ENCODE results near the gene ZNF32. TPM values are rescaled to one million over a fixed set of nuclear protein-coding genes. Genes with fewer than 3 reads are reported as not detected.
"Not testable (repeated sequence)": the region's sequence is repeated elsewhere in the genome, so short reads cannot be mapped to it uniquely, and the experiment has no call there.

The ZNF32 gene
- total and polyA plus RNA-seq, 2 experiments from 2014 or later, result 42.6 to 57.9 TPM

- DNase-seq (ENCODE audit: low spot score), result no peak
- H3K4me2 ChIP-seq, result no peak overlapping the region
- TF ChIP-seq EZH2phosphoT487 (IDR thresholded peaks at IDR 0.05; ENCODE audit: low read depth, severe bottlenecking, unreplicated experiment) (no peak), CTCF (IDR thresholded peaks at IDR 0.05; ENCODE audit: poor library complexity) (no peak), EZH2 (IDR thresholded peaks at IDR 0.05; ENCODE audit: borderline replicate concordance) (no peak)
- no peak overlapping the region for H2AFZ ChIP-seq
- peaks cover 12% of the 10 kb centered on the region for H3K79me2 ChIP-seq
- no peak overlapping the region for H3K4me3 ChIP-seq
- H3K9me3 ChIP-seq (ENCODE audit: low read depth), result peaks cover 51% of the 10 kb centered on the region
- H3K4me1 ChIP-seq (ENCODE audit: insufficient read depth), result peaks cover 8% of the 10 kb centered on the region
- WGBS (ENCODE audit: low lambda C conversion rate, missing lambda C conversion rate), result 100% methylated on average over 4 of the region's 4 CpGs
- H3K27ac ChIP-seq, result no peak overlapping the region
- H4K20me1 ChIP-seq (ENCODE audit: insufficient read depth, poor library complexity, severe bottlenecking), result no peaks in the 10 kb centered on the region
- H3K27me3 ChIP-seq, result no peaks in the 10 kb centered on the region
- no peaks in the 10 kb centered on the region for H3K9me2 ChIP-seq (replicated peaks; ENCODE audit: insufficient read depth)
- H3K36me3 ChIP-seq (replicated peaks; ENCODE audit: insufficient read depth, low read depth), result peaks cover 21% of the 10 kb centered on the region
Observed at GRCh38 chr10:43645866-43646265, 2.8 kb downstream of the ZNF32 start.

- H3K4me1 ChIP-seq (ENCODE audit: insufficient read depth), result peaks cover 3% of the 10 kb centered on the region
- H3K36me3 ChIP-seq (replicated peaks; ENCODE audit: insufficient read depth, low read depth), result peaks cover 21% of the 10 kb centered on the region
- no peak for DNase-seq (ENCODE audit: low spot score)
- no peak overlapping the region for H3K27ac ChIP-seq
- no peak overlapping the region for H2AFZ ChIP-seq
- TF ChIP-seq EZH2 (IDR thresholded peaks at IDR 0.05; ENCODE audit: borderline replicate concordance) (no peak), EZH2phosphoT487 (IDR thresholded peaks at IDR 0.05; ENCODE audit: low read depth, severe bottlenecking, unreplicated experiment) (no peak), CTCF (IDR thresholded peaks at IDR 0.05; ENCODE audit: poor library complexity) (no peak)
- H3K27me3 ChIP-seq, result no peaks in the 10 kb centered on the region
- no peak overlapping the region for H3K4me3 ChIP-seq
- WGBS (ENCODE audit: low lambda C conversion rate, missing lambda C conversion rate), result 95% methylated on average over 8 of the region's 8 CpGs
- no peak overlapping the region for H3K4me2 ChIP-seq
- no peaks in the 10 kb centered on the region for H3K9me2 ChIP-seq (replicated peaks; ENCODE audit: insufficient read depth)
- no peaks in the 10 kb centered on the region for H4K20me1 ChIP-seq (ENCODE audit: insufficient read depth, poor library complexity, severe bottlenecking)
- peaks cover 51% of the 10 kb centered on the region for H3K9me3 ChIP-seq (ENCODE audit: low read depth)
- H3K79me2 ChIP-seq, result peaks cover 12% of the 10 kb centered on the region
Observed at GRCh38 chr10:43644252-43644651, 4.4 kb downstream of the ZNF32 start.

GRCh38 chr10:43640603-43641002 lies 8.1 kb downstream of the ZNF32 start:
- TF ChIP-seq EZH2 (IDR thresholded peaks at IDR 0.05; ENCODE audit: borderline replicate concordance) (no peak), CTCF (IDR thresholded peaks at IDR 0.05; ENCODE audit: poor library complexity) (no peak), EZH2phosphoT487 (IDR thresholded peaks at IDR 0.05; ENCODE audit: low read depth, severe bottlenecking, unreplicated experiment) (no peak)
- peaks cover 21% of the 10 kb centered on the region for H3K36me3 ChIP-seq (replicated peaks; ENCODE audit: insufficient read depth, low read depth)
- H3K27ac ChIP-seq, result no peak overlapping the region
- H3K4me3 ChIP-seq, result no peak overlapping the region
- H3K4me1 ChIP-seq (ENCODE audit: insufficient read depth), result no peaks in the 10 kb centered on the region
- H3K9me3 ChIP-seq (ENCODE audit: low read depth), result peaks cover 32% of the 10 kb centered on the region
- H3K4me2 ChIP-seq, result no peak overlapping the region
- H3K79me2 ChIP-seq, result no peaks in the 10 kb centered on the region
- no peaks in the 10 kb centered on the region for H3K9me2 ChIP-seq (replicated peaks; ENCODE audit: insufficient read depth)
- DNase-seq (ENCODE audit: low spot score), result no peak
- no peaks in the 10 kb centered on the region for H3K27me3 ChIP-seq
- H4K20me1 ChIP-seq (ENCODE audit: insufficient read depth, poor library complexity, severe bottlenecking), result no peaks in the 10 kb centered on the region
- H2AFZ ChIP-seq, result no peak overlapping the region

- DNase-seq (ENCODE audit: low spot score); H3K4me3 ChIP-seq; H3K4me2 ChIP-seq; H3K36me3 ChIP-seq (replicated peaks; ENCODE audit: insufficient read depth, low read depth); H3K9me2 ChIP-seq (replicated peaks; ENCODE audit: insufficient read depth); H3K79me2 ChIP-seq; H3K4me1 ChIP-seq (ENCODE audit: insufficient read depth); H3K27ac ChIP-seq; H4K20me1 ChIP-seq (ENCODE audit: insufficient read depth, poor library complexity, severe bottlenecking); H3K9me3 ChIP-seq (ENCODE audit: low read depth); H3K27me3 ChIP-seq; H2AFZ ChIP-seq: not testable (repeated sequence)
- 55% methylated on average over 1 of the region's 1 CpG for WGBS (ENCODE audit: low lambda C conversion rate, missing lambda C conversion rate)
Observed at GRCh38 chr10:43635816-43636215, 12.9 kb downstream of the ZNF32 start.
